K562 (cell line): ENCODE measurements around the gene CEL. TPM values are rescaled to one million over a fixed set of nuclear protein-coding genes. Genes with fewer than 3 reads are reported as not detected.

Source experiments
- ATAC-seq: fragments of 200-7000 bp; cut with Tn5 transposase; 3 replicates; pipeline ENCODE4 v1.9.1; 2020; ENCODE audit warnings: moderate library complexity
- BruUV-seq: library from RNA; stranded (reverse); fragments of 400-500 nt; replicated peaks from 2 replicates; lab custom pipeline; 2021; lab: Mats Ljungman, UMichigan
- CTCF ChIA-PET: fragments of 300-600 bp; formaldehyde crosslinking; extraction: SDS; loops from one replicate; lab custom pipeline; 2021; ENCODE audit warnings: low intra/inter-chr PET ratio; lab: Yijun Ruan, JAX
- POLR2A ChIA-PET: fragments of 300-600, 350-650 bp; sonication (Branson Sonifier 250); formaldehyde crosslinking; extraction: SDS; loops from one replicate; lab custom pipeline; 2021; ENCODE audit warnings: antibody characterized with exemption, inconsistent platforms; lab: Yijun Ruan, JAX
- DNase-seq, 4 experiments: peaks; one replicate each; pipeline versions ENCODE4 v3.0.0 to v3.0.0-alpha.2; 2011 to 2018; ENCODE audit warnings: low spot score in 3 of 4, mixed read lengths in 3 of 4; ENCODE audit errors: extremely low read depth in 1 of 4
- FAIRE-seq: peaks from 2 replicates; lab custom pipeline; 2011; peaks lifted over from hg19 to GRCh38; lab: Jason Lieb, UNC
- H2AFZ ChIP-seq: 2 replicates; pipeline ENCODE4 v1.6.0; 2011; ENCODE audit warnings: low read depth, low read length, control low read depth, inconsistent platforms
- H3K27ac ChIP-seq: fragments of 200-600 bp; 3 replicates; pipeline ENCODE4 v1.8.0; 2011; ENCODE audit warnings: low read depth, mild to moderate bottlenecking, control low read depth, inconsistent platforms, low read length, moderate library complexity, mixed read lengths; ENCODE audit errors: extremely low read depth
- H3K27me3 ChIP-seq, 2 experiments: fragments of 300-600 bp in 1 of 2; 2 replicates in 1 of 2; 3 replicates in 1 of 2; pipeline versions ENCODE4 v1.6.0 to v1.8.0; 2011; ENCODE audit warnings: inconsistent platforms in 2 of 2, low read length in 2 of 2, mild to moderate bottlenecking in 1 of 2, mixed read lengths in 1 of 2, moderate library complexity in 1 of 2; ENCODE audit not compliant: control insufficient read depth in 2 of 2, insufficient read depth in 2 of 2
- H3K36me3 ChIP-seq: fragments of 300-600 bp; 3 replicates; pipeline ENCODE4 v1.8.0; 2011; ENCODE audit warnings: mild to moderate bottlenecking, low read length, inconsistent platforms; ENCODE audit not compliant: control insufficient read depth, insufficient read depth
- H3K4me1 ChIP-seq, 2 experiments: fragments of 200-600 bp in 1 of 2; replicated peaks in 1 of 2; 2 replicates in 1 of 2; 3 replicates in 1 of 2; pipeline versions ENCODE4 v1.5.1 to v1.8.0; 2011; ENCODE audit warnings: inconsistent platforms in 2 of 2, low read length in 2 of 2, mild to moderate bottlenecking in 1 of 2, mixed read lengths in 1 of 2, moderate library complexity in 1 of 2; ENCODE audit not compliant: control insufficient read depth in 2 of 2, insufficient read depth in 2 of 2
- H3K4me2 ChIP-seq: 2 replicates; pipeline ENCODE4 v1.6.1; 2011; ENCODE audit warnings: low read length, control low read depth, inconsistent platforms, mixed read lengths; ENCODE audit not compliant: insufficient read depth
- H3K4me3 ChIP-seq: fragments of 200-600 bp; sonication (generic), shearing (Covaris generic); 2 replicates; pipeline ENCODE4 v1.5.1; 2016; ENCODE audit warnings: control low read depth, inconsistent platforms
- H3K79me2 ChIP-seq: fragments of 200-600 bp; 3 replicates; pipeline ENCODE4 v1.8.0; 2011; ENCODE audit warnings: low read length, inconsistent platforms; ENCODE audit not compliant: control insufficient read depth, insufficient read depth
- H3K9ac ChIP-seq, 2 experiments: 2 replicates each; pipeline versions ENCODE4 v1.6.0 to v1.6.1; 2011; ENCODE audit warnings: low read depth in 2 of 2, low read length in 2 of 2, control low read depth in 1 of 2, inconsistent platforms in 1 of 2, mild to moderate bottlenecking in 1 of 2, mixed read lengths in 1 of 2; ENCODE audit not compliant: insufficient read depth in 1 of 2
- H3K9me1 ChIP-seq: one replicate; pipeline ENCODE4 v1.6.0; 2011; ENCODE audit warnings: inconsistent platforms, mild to moderate bottlenecking, low read length, moderate library complexity; ENCODE audit not compliant: control insufficient read depth, insufficient read depth
- H3K9me3 ChIP-seq: replicated peaks from 2 replicates; pipeline ENCODE4 v1.5.1; 2011; ENCODE audit warnings: low read depth, low read length, inconsistent platforms; ENCODE audit not compliant: control insufficient read depth, insufficient read depth
- H4K20me1 ChIP-seq: replicated peaks from 2 replicates; pipeline ENCODE4 v1.6.1; 2011; ENCODE audit warnings: low read length, inconsistent platforms, mixed read lengths; ENCODE audit not compliant: control insufficient read depth, insufficient read depth
- ATF6 ChIP-seq: sonication (generic); formaldehyde crosslinking; IDR thresholded peaks from 2 replicates; pipeline ENCODE4 v1.4.0; 2020; ENCODE audit warnings: mild to moderate bottlenecking, missing genetic modification reagents
- RBM34 ChIP-seq: fragments of 200-400 bp; formaldehyde crosslinking; IDR thresholded peaks from 2 replicates; pipeline ENCODE4 v1.6.1; 2018; ENCODE audit warnings: low read length, borderline replicate concordance; ENCODE audit not compliant: insufficient read depth
- ZFP1 ChIP-seq: fragments of 450-650 bp; formaldehyde crosslinking; IDR thresholded peaks from 2 replicates; pipeline ENCODE4 v1.4.0; 2020; ENCODE audit warnings: mild to moderate bottlenecking, mixed read lengths
- WGBS: fragments of 100-300 bp; shearing (Covaris generic); methylation state at CpG from one replicate; pipeline ENCODE4 v1.1.6; 2016; ENCODE audit warnings: low coverage, mixed read lengths; ENCODE audit not compliant: insufficient coverage; ENCODE audit errors: missing lambda C conversion rate; 5-methylcytosine and 5-hydroxymethylcytosine counted together
- in situ Hi-C: fragments of 300-500 bp; cut with MboI; formaldehyde crosslinking; loops from 4 replicates; pipeline ENCODE4 v1.15.0; 2018; ENCODE audit warnings: inconsistent platforms, mixed read lengths
- intact Hi-C: fragments of 100-400 bp; cut with micrococcal nuclease; formaldehyde crosslinking; loops from 2 replicates; pipeline ENCODE4 v1.14.2; 2022
- polyA plus RNA-seq, 8 experiments: library from polyadenylated mRNA; depleted of rRNA in 4 of 8; stranded (reverse) in 5 of 8; unstranded in 3 of 8; fragments of >200 nt; fragmentation: Nextera tagmentation in 2 of 8; fragmentation: Illumina TruSeq in 1 of 8; extraction: Ambion mirVana in 2 of 8; extraction: Trizol in 1 of 8; gene quantifications; 2 replicates each; pipeline versions ENCODE4 v1.2.1 to v1.2.3, GENCODE V29; 2011 to 2014; ENCODE audit warnings: inconsistent platforms in 1 of 8, missing spikeins in 1 of 8
- total RNA-seq, 7 experiments: library from RNA; depleted of rRNA in 6 of 7; stranded (reverse); fragments of >200 nt in 6 of 7; fragmentation: Illumina TruSeq in 2 of 7; extraction: Trizol in 2 of 7; gene quantifications; 2 replicates each; pipeline versions ENCODE4 v1.2.1 to v1.2.3, GENCODE V29; 2011 to 2021; ENCODE audit warnings: low replicate concordance in 1 of 7

The CEL gene
- total and polyA plus RNA-seq, 9 of the 15 experiments (the other 6 are each of a cell fraction or from before 2014, with no cell fraction given): 0.09 to 3.0 (median 0.51) TPM; not detected in 2

GRCh38 chr9:133073086-133074014 lies 11.6 kb downstream of the CEL start:
- ChIA-PET POLR2A (interaction anchor here (0.6 to 1.2 kb wide), 2 partner anchors 9 to 42 kb away, joined by 3 to 4 read pairs; partner anchors contain the start of gene GTF3C5), CTCF (no interaction called here)
- no peaks in the 10 kb centered on the region for H3K79me2 ChIP-seq
- H2AFZ ChIP-seq: no peak overlapping the region
- no peaks in the 10 kb centered on the region for H3K36me3 ChIP-seq
- ATAC-seq: no peak
- no peak overlapping the region for H3K4me2 ChIP-seq
- intact Hi-C loops: no loop called here
- no peak for DNase-seq
- H3K4me3 ChIP-seq: no peak overlapping the region
- H3K4me1 ChIP-seq: no peaks in the 10 kb centered on the region; a peak in 1 of 5 replicates
- TF ChIP-seq ATF6 (CRISPR knock-in tag): no peak
- no peak for TF ChIP-seq ZFP1 (CRISPR knock-in tag)
- TF ChIP-seq RBM34: no peak
- H4K20me1 ChIP-seq: no peaks in the 10 kb centered on the region
- H3K27ac ChIP-seq: no peak overlapping the region
- no peaks in the 10 kb centered on the region for H3K9me3 ChIP-seq
- no peak overlapping the region; a peak in 1 of 4 replicates for H3K9ac ChIP-seq
- peaks cover 4% of the 10 kb centered on the region for H3K9me1 ChIP-seq
- FAIRE-seq: peak; percentile 73
- peaks cover 8 to 13% of the 10 kb centered on the region in 2 experiments; a peak in 3 of 5 replicates for H3K27me3 ChIP-seq
- WGBS: 36% methylated on average over 8 of the region's 12 CpGs
- in situ Hi-C loops: no loop called here
- no TSS peak for BruUV-seq
